Fibroblast of mammary gland (primary cell): ENCODE results near the gene NFIB.

ENCODE experiments used
- DNase-seq: peaks from one replicate; pipeline ENCODE4 v3.0.0-alpha.2; 2010; ENCODE audit warnings: low read depth
- H3K4me3 ChIP-seq: 2 replicates; pipeline ENCODE4 v1.5.1; 2011; ENCODE audit warnings: low read depth, mild to moderate bottlenecking, low read length, moderate library complexity; ENCODE audit not compliant: control insufficient read depth
- TF ChIP-seq, protein P1 (sequence below): conservative IDR thresholded peaks from 2 replicates; pipeline ENCODE4 v1.5.1; 2011; ENCODE audit warnings: low read depth, low read length, inconsistent platforms; ENCODE audit not compliant: control insufficient read depth, insufficient read depth

NFIB gene

DNA sequence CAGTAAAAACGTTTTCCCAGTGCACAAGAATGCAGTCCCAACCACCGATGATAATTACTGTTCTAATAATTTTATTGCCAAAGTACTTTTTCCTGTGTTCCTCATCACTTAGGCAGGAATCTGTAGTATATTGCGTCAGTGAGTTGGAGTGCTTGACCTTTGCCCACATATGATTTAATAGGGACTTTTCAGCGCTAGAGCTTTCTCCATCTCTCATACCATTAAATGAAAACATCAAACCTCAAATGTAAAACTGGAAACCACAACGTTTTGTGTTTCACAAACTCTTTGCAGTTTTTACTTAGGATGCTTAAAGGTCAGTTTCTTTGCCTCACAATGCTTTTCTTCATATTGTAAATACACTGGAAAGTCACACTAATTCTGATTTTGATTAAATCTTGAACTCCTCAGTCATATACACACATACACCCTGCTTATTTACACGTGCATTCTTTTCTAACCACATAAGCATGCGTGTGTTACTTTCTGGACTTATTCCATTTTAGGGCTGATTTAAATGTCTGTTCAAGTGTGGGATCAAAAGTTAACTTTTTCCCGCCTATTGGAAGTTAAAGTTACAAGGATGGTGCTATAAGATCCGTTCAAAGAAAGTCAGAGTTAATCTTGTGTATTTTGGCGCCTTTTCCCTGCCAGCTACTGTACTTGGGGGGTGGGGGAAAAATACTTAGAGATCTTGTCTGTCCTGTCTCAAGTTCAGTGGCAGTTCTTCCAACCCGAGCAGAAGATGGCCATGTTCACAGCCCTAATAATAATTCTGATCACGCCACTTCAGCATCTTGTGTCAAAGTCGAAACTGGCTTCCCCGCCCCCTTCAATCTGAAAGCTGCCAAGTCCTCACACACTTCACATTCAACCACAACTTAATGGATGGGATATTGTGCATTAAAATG is 6.6 kb upstream of the NFIB start:
- peak overlapping the region; percentile 60 for H3K4me3 ChIP-seq
- TF ChIP-seq, protein P1, sequence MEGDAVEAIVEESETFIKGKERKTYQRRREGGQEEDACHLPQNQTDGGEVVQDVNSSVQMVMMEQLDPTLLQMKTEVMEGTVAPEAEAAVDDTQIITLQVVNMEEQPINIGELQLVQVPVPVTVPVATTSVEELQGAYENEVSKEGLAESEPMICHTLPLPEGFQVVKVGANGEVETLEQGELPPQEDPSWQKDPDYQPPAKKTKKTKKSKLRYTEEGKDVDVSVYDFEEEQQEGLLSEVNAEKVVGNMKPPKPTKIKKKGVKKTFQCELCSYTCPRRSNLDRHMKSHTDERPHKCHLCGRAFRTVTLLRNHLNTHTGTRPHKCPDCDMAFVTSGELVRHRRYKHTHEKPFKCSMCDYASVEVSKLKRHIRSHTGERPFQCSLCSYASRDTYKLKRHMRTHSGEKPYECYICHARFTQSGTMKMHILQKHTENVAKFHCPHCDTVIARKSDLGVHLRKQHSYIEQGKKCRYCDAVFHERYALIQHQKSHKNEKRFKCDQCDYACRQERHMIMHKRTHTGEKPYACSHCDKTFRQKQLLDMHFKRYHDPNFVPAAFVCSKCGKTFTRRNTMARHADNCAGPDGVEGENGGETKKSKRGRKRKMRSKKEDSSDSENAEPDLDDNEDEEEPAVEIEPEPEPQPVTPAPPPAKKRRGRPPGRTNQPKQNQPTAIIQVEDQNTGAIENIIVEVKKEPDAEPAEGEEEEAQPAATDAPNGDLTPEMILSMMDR: no peak
- peak; percentile 99 for DNase-seq

DNA sequence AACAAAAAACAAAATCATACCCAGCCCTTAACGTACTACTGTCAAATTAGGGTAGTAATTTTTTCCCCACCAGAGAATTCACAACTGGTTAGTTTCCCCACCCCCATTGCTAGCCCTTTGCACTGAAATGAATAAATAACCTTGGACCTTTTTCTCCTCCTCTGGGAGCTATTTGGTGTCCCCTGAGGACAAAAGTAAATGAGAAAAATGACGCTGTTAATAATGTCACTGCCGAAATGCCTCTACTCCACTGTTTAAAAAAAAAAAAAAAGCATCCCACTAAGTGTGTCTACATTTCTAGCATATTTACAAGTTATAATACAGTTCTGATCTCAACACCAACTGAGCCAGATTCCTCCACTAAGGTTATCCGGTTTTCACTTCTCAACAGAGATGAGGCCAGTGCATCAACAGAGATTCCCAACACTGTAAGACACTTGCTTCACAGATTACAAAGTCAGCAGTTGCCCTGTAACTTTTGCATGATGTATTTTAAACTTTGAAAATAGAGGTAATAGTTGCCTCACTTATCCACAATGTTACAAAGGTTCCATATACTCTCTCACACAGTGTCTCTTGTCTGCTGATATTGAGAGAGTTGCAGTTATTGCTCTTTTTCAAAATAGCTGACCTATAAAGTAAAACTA is 5.1 kb upstream of the NFIB start:
- TF ChIP-seq, protein P1: no peak
- H3K4me3 ChIP-seq: no peak overlapping the region
- DNase-seq: no peak

DNA sequence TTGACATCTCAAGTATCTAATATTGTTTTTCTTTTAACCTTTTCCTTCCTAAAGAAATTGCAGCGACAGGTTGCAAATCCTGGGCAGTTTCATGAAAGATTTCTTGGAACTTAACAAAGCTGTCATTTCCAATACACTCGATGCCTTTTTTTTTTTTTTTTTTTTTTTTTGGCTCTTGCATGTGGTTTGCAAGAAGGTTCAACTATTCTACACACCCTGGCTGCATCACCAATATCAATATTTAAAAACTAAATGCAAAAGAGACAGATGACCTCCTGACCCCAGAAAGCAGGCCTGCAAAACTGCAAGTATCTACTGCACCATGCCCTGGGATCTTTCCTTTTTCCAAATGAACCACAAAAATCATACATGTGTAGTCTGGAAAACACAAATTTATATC is 4.4 kb upstream of the NFIB start:
- H3K4me3 ChIP-seq: no peak overlapping the region
- TF ChIP-seq, protein P1: no peak
- DNase-seq: no peak

DNA sequence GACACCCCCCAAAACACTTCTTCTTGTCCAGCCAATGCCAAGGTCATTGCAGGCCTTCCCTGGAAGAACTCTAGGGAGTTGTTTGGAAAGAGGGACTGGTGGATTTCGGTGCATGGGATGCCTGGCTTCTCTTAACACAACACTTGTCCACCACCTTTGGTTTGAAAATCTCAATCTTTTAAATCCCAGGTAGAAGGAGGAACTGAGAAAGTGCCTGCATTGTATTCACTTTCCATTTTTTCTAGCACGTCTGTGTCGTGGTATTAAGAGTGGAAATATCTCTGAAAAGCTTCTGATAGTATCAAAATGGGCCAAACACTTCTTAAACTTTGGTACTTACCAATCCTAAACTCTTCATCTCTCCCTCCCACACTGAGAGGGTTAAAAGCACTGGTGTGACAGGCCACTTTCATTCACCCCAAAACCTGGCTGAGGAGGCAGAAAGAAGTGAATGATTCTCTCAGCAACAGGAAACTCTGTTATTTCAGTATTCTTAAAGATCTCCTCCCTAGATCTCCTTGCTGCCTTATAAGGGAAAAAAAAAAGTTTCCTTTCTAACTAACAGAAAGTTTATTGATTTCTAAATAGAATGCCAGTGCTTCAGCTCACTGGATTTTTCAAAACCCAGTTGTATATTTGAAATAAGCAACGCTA is 3.9 kb upstream of the NFIB start:
- TF ChIP-seq, protein P1: no peak
- no peak overlapping the region for H3K4me3 ChIP-seq
- no peak for DNase-seq

DNA sequence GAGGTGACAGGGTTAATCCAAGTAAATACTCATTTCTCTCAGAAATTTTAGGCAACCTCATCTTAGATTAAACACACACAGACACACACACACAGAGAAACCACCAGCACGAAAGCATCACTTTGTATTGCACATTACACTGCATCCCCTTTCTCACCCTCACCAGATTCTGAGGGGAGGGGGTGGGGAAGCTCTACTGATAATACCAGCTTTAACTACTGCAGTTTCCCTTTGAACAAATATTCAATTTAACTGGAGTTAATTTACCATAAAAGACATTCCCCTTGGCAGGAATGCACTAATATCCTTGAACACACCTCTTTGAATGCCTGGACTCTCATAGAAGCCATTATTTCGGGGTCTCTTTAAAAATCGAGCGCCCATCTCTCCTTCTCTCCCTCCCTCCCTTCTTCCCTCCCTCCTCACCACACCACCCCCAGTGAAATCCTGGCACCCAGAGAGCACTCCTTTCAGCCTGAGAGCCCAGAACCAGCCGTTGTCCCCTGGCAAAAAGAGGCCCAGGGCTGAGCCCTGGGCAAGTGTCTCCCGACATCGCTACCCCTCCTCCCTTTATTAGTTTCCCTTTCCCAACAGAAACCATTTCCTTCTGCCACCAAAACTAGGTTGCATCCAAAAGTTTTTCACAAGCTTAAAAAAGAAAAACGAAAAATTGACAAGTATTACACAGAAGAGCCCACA is 2.8 kb upstream of the NFIB start:
- TF ChIP-seq, protein P1: no peak
- DNase-seq: no peak
- peak overlapping the region; percentile 61 for H3K4me3 ChIP-seq

DNA sequence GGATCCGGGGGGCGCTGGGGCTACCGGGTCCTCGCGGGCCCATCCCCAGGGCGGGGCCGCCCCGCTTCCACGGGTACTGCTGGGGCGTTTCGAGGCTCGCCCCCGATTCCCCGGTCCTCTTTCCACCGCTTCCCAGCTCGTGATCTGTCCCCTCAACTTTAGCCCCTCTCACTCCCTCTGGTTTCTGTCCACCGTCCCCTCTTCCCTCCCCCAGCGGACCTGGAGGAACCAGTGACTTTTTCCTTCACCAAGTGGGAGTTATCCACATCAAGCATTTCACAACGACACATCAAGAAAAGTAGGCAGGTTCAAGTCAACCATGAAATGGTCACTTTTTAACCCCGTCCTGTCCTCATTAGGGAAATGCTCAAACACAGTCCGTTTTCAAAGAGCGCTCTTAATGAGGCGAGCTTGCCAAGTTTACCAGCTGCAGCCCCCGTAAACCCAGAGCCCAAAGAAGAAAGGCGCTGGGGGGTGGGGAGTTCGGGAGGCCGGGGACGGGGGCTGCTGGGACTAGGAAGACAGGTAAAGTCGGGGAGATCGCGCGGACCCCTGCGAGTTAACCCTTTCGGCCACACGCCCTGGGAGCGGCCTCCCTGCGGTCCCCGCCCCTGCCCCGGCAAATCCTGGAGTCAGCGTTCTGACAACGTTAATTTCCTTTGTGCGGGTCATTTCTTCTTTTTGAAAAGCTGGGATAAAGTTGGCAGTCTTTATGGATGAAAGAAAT is 2.1 kb upstream of the NFIB start:
- TF ChIP-seq, protein P1: no peak
- H3K4me3 ChIP-seq: peak overlapping the region; percentile 61
- peak; percentile 50 for DNase-seq
